PC-9 (cell line): Measurements from ENCODE around the gene RAB37. TPM values are rescaled to one million over a fixed set of nuclear protein-coding genes. Genes with fewer than 3 reads are reported as not detected.

Experiments used
- BruUV-seq: library from RNA; stranded (reverse); fragments of 400-500 nt; replicated peaks from 2 replicates; lab custom pipeline; 2021; lab: Mats Ljungman, UMichigan
- CTCF ChIA-PET: fragments of 300-600 bp; sonication (Branson Sonifier 250); formaldehyde crosslinking; loops from one replicate; lab custom pipeline; 2022; ENCODE audit warnings: antibody characterized with exemption; lab: Charles Lee
- POLR2A ChIA-PET: fragments of 300-600 bp; sonication (Branson Sonifier 250); formaldehyde crosslinking; loops from one replicate; lab custom pipeline; 2022; ENCODE audit warnings: antibody characterized with exemption; ENCODE audit not compliant: unreplicated experiment; lab: Charles Lee
- DNase-seq, 2 experiments: peaks; one replicate each; pipeline versions ENCODE4 v3.0.0 to v3.0.0-alpha.2; 2015 to 2022; ENCODE audit warnings: mixed read lengths in 1 of 2
- H2AFZ ChIP-seq: fragments of 200-600 bp; sonication (generic); 2 replicates; pipeline ENCODE4 v1.8.1; 2017; ENCODE audit warnings: antibody characterized with exemption
- H3F3A ChIP-seq: fragments of 200-600 bp; sonication (generic); 2 replicates; pipeline ENCODE4 v1.8.1; 2017; ENCODE audit warnings: antibody characterized with exemption, mild to moderate bottlenecking, low read depth; ENCODE audit not compliant: insufficient read depth
- H3K27ac ChIP-seq: fragments of 200-600 bp; sonication (generic); 2 replicates; pipeline ENCODE4 v1.6.1; 2016; ENCODE audit warnings: mixed run types
- H3K27me3 ChIP-seq: fragments of 200-600 bp; sonication (generic); 2 replicates; pipeline ENCODE4 v1.6.1; 2016; ENCODE audit warnings: low read depth, mixed run types; ENCODE audit not compliant: insufficient read depth
- H3K36me3 ChIP-seq: fragments of 200-600 bp; sonication (generic); 2 replicates; pipeline ENCODE4 v1.6.1; 2016; ENCODE audit warnings: low read depth, mixed run types
- H3K4me1 ChIP-seq: fragments of 200-600 bp; sonication (generic); replicated peaks from 2 replicates; pipeline ENCODE4 v1.6.1; 2016; ENCODE audit warnings: mixed run types; ENCODE audit not compliant: insufficient read depth
- H3K4me2 ChIP-seq: fragments of 200-600 bp; sonication (generic); 2 replicates; pipeline ENCODE4 v1.6.1; 2017; ENCODE audit warnings: mixed run types
- H3K4me3 ChIP-seq: fragments of 200-600 bp; sonication (generic); 2 replicates; pipeline ENCODE4 v1.6.1; 2016; ENCODE audit warnings: mixed run types
- H3K79me2 ChIP-seq: fragments of 200-600 bp; sonication (generic); 2 replicates; pipeline ENCODE4 v1.6.1; 2017; ENCODE audit warnings: low read depth, mixed run types
- H3K9me2 ChIP-seq: fragments of 200-600 bp; sonication (generic); 2 replicates; pipeline ENCODE4 v1.8.1; 2017; ENCODE audit warnings: mild to moderate bottlenecking; ENCODE audit not compliant: insufficient read depth
- H3K9me3 ChIP-seq: fragments of 200-600 bp; sonication (generic); 2 replicates; pipeline ENCODE4 v1.8.1; 2016; ENCODE audit warnings: low read depth; ENCODE audit not compliant: insufficient read depth
- H4K20me1 ChIP-seq: fragments of 200-600 bp; sonication (generic); 2 replicates; pipeline ENCODE4 v1.8.1; 2017; ENCODE audit not compliant: insufficient read depth
- CTCF ChIP-seq: fragments of 200-600 bp; sonication (generic); conservative IDR thresholded peaks from 2 replicates; pipeline ENCODE4 v1.6.1; 2017; ENCODE audit warnings: mixed run types, antibody characterized with exemption, mild to moderate bottlenecking, moderate library complexity
- EZH2 ChIP-seq: fragments of 200-600 bp; sonication (generic); IDR thresholded peaks from 2 replicates; pipeline ENCODE4 v1.8.0; 2017; ENCODE audit warnings: antibody characterized with exemption, low read depth
- intact Hi-C: fragments of 100-400 bp; cut with micrococcal nuclease; formaldehyde crosslinking; loops from one replicate; pipeline ENCODE4 v1.10.0; 2022; ENCODE audit not compliant: unreplicated experiment
- total RNA-seq: library from RNA; stranded (reverse); gene quantifications from 2 replicates; pipeline ENCODE4 v1.2.3, GENCODE V29; 2021

The RAB37 gene
- total RNA-seq, 1 experiment from 2014 or later, result not detected

DNA sequence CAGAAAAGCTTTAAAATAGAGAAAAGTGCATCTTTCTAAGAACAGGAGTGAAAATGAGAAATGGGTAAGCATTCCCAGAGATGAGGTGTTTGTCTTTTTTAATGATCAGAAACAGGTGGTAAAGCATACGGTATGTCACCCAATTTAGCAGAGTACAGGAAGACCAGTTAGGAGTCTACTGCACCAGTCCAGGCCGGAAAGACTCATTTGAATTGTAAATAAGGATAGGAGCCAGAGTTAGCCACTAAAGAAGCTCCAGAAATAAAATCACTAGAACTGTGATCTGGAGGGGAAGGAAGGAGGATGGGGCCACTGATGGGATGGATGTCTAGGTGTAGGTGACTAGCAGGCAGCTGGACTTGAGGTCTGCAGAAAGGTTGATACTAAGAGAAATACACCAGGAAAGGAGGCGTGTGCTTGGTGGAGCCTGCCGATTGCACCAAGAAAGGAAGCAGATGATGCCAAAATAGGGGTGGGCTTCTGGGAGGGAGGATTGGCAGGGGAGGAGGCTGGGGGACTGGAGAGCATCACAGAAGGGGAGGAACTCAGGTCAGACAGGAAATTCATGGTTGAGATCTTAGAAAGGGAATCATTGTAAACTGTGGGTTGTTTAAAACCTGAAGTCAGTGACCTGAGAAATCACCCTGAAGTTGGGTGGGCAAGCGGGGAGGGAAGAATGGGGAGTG is 47.2 kb downstream of the RAB37 start:
- intact Hi-C loops, result loop anchor here (5.0 kb wide), 1 partner anchor 42 kb away; no protein-coding TSS in a partner anchor
- ChIA-PET POLR2A (no interaction called here), CTCF (interaction anchor here (0.7 kb wide), 1 partner anchor 32 kb away, joined by 17 read pairs; no protein-coding TSS in a partner anchor)
- Histone ChIP-seq H3K36me3 (no peaks in the 10 kb centered on the region), H3K9me2 (no peaks in the 10 kb centered on the region), H3K27me3 (no peaks in the 10 kb centered on the region), H3K79me2 (no peaks in the 10 kb centered on the region), H2AFZ (no peak overlapping the region), H3K27ac (no peak overlapping the region), H3K4me1 (no peaks in the 10 kb centered on the region), H3K9me3 (no peaks in the 10 kb centered on the region), H3F3A (no peaks in the 10 kb centered on the region), H4K20me1 (no peaks in the 10 kb centered on the region), H3K4me3 (no peak overlapping the region), H3K4me2 (no peak overlapping the region)
- no peak for TF ChIP-seq EZH2
- no peak for TF ChIP-seq CTCF
- no peak for DNase-seq
- no TSS peak for BruUV-seq

DNA sequence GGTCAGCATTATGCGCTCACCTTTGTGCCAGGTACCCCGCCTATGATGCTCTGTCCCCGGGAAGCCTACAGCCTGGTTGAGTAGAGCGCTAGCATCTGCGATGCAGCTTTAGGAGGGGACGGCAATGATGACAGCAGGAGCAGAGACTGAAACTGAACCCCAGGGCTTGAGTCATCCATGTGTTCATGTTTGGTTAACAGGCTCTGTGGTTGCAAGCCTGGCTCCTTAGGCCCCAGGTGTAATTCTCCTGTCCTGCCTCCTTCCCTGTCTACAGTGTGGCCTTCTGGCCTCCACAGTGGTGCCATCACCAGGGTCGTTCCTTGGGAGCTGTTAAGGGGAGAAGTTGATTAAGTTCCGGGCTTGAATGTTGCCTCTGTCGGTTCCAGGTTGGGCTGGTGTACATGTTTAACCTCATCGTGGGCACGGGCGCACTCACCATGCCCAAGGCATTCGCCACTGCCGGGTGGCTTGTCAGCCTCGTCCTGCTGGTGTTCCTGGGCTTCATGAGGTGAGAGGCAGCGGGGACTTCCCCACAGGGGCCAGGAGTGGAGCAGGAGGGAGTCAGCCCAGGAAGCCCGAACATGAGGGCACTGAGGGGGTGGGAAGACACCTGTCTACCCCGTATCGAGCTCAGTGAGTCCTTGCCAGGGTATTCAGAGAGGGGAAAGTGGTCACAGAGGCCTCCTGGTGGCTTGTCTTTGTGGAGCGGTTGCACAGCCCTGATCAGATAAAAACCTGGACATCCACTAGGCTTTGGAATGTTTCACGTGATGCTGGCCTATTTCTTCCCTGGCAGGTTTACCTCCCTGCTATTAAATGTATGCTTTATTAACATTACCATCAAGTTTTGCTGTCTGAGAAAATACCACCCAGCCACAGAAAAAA is 48.3 kb downstream of the RAB37 start:
- Histone ChIP-seq H3F3A (no peaks in the 10 kb centered on the region), H3K4me3 (no peak overlapping the region), H2AFZ (no peak overlapping the region), H3K27me3 (no peaks in the 10 kb centered on the region), H3K4me2 (no peak overlapping the region), H3K9me2 (no peaks in the 10 kb centered on the region), H3K9me3 (no peaks in the 10 kb centered on the region), H3K27ac (no peak overlapping the region), H3K36me3 (no peaks in the 10 kb centered on the region), H4K20me1 (no peaks in the 10 kb centered on the region), H3K4me1 (no peaks in the 10 kb centered on the region), H3K79me2 (no peaks in the 10 kb centered on the region)
- POLR2A ChIA-PET, result no interaction called here
- CTCF ChIA-PET, result no interaction called here
- TF ChIP-seq EZH2 (no peak), CTCF (no peak)
- intact Hi-C loops, result no loop called here
- BruUV-seq, result no TSS peak
- no peak for DNase-seq

DNA sequence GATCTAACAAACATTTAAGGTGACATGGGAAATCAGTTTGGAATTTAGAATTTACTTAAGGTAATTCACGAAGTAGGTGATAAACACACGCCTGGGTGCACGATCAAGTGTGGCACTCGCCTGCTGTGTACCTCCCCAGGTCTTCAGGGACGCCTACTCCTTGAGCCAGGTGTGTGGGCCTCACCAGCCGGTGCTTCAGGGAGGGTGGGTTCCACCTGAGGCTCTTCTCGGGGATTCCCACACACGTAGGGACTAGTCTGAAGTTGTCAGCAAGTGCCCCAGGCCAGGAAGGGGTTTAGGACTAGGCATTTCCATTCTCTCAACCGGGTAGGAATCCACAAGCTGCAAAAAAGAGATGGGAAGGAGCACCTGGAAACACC is 48.9 kb downstream of the RAB37 start:
- intact Hi-C loops, result no loop called here
- Histone ChIP-seq H3K27me3 (no peaks in the 10 kb centered on the region), H3K36me3 (no peaks in the 10 kb centered on the region), H3K4me1 (no peaks in the 10 kb centered on the region), H4K20me1 (no peaks in the 10 kb centered on the region), H3K9me3 (no peaks in the 10 kb centered on the region), H3K9me2 (no peaks in the 10 kb centered on the region), H3K27ac (no peak overlapping the region), H3K4me3 (no peak overlapping the region), H3K79me2 (no peaks in the 10 kb centered on the region), H3K4me2 (no peak overlapping the region), H2AFZ (no peak overlapping the region), H3F3A (no peaks in the 10 kb centered on the region)
- ChIA-PET POLR2A (no interaction called here), CTCF (interaction anchor here (0.6 kb wide), 1 partner anchor 172 kb away, joined by 3 read pairs; no protein-coding TSS in a partner anchor)
- TF ChIP-seq CTCF, result no peak
- TF ChIP-seq EZH2, result no peak
- BruUV-seq, result no TSS peak
- no peak for DNase-seq
